ENCODE data around the gene SLC4A11.

Gene SLC4A11

DNA sequence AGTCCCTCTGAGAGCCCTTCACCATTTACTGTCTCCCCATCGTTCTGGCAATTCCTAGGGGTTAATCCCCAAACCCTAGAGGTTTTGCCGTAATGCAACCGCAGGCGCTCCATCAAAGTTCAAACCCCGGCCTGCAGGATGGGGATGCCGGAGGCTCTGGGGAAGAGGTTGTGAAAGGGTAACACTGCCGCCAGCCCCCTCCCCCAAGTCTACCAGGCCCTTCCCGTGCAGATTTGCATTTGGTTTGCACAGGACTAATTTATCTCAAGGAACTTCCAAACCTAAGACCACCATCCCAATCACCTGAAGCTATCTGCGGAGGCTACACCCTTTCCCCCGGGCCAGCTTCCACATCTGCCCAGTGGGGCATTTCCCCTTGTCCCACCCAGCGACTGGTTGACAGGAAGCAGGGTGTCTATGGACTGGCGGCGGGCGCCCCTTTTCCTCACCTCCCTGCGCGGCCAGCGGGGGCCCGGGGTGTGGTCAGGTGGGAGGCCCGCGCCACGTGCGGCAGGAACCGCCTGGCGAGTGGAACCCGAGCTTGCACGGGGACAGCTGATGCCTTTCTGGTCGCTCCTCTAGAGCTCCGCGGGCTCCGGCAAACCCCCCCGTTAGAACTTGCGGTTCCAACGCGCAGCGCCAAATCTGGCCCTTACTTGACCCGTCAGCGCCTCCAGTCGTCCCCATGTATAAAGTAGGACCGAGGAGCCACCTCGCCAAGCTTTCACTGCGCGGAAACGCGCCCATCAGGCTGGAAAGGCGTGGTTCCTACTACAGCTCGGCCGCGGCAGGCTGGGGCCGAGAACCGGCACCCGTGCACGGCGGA is 9.4 kb upstream of the SLC4A11 start:
- TF ChIP-seq SPI1 (IDR thresholded peaks at IDR 0.05; ENCODE audit: low read depth, low read length) (no peak), POLR2AphosphoS5 (IDR thresholded peaks at IDR 0.05; ENCODE audit: low read depth, low read length) (no peak), POLR2A (IDR thresholded peaks at IDR 0.05; ENCODE audit: low read depth, low read length) (no peak), POU2F2 (IDR thresholded peaks at IDR 0.05; ENCODE audit: low read depth, low read length) (no peak), PAX5 (IDR thresholded peaks at IDR 0.05; ENCODE audit: insufficient read depth, low read length, severe bottlenecking) (no peak), TAF1 (IDR thresholded peaks at IDR 0.05; ENCODE audit: low read depth, low read length) (no peak)
- FAIRE-seq, result peak; percentile 72
- DNase-seq (ENCODE audit: insufficient read length, low spot score), result no peak

DNA sequence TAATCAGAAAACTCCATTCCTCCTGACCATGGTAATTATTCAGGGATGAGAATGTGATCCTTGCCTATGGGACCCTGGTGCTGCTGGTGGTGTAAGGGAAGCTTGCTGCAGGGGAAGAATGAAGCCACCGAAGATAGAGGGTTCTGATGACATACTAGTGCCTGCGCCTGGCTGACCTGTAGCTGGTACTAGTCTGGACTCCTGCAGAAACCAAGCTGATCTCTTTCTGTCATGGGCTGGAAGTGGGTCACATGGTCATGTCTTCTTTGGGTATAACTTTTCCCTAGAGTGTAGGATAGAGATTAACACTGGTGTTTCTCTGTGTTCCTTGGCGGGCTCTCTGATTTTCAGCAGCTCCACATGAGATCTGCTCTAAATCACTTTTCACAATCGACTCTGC is 8.6 kb upstream of the SLC4A11 start:
- DNase-seq (ENCODE audit: insufficient read length, low spot score) (no peak), FAIRE-seq (no peak)
- no peak for TF ChIP-seq POU2F2 (IDR thresholded peaks at IDR 0.05; ENCODE audit: low read depth, low read length)
- no peak for TF ChIP-seq POLR2AphosphoS5 (IDR thresholded peaks at IDR 0.05; ENCODE audit: low read depth, low read length)
- no peak for TF ChIP-seq TAF1 (IDR thresholded peaks at IDR 0.05; ENCODE audit: low read depth, low read length)
- TF ChIP-seq PAX5 (IDR thresholded peaks at IDR 0.05; ENCODE audit: insufficient read depth, low read length, severe bottlenecking), result no peak
- no peak for TF ChIP-seq SPI1 (IDR thresholded peaks at IDR 0.05; ENCODE audit: low read depth, low read length)
- no peak for TF ChIP-seq POLR2A (IDR thresholded peaks at IDR 0.05; ENCODE audit: low read depth, low read length)

DNA sequence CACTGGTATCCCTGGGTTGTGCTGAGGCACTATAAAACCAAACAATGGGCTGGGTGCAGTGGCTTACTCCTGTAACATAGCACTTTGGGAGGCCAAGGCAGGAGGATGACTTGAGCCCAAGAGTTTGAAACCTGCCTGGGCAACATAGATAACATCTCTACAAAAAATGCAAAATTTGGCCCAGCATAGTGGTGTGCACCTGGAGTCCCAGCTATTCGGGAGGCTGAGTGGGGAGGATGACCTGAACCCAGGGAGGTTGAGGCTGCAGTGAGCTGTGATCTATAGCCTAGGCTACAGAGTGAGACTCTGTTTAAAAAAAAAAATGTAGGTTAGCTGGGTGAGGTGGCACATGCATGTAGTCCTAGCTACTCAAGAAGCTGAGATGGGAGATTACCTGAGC is 7.7 kb upstream of the SLC4A11 start:
- FAIRE-seq (no peak), DNase-seq (ENCODE audit: insufficient read length, low spot score) (no peak)
- TF ChIP-seq TAF1 (IDR thresholded peaks at IDR 0.05; ENCODE audit: low read depth, low read length), result no peak
- TF ChIP-seq POU2F2 (IDR thresholded peaks at IDR 0.05; ENCODE audit: low read depth, low read length), result no peak
- no peak for TF ChIP-seq PAX5 (IDR thresholded peaks at IDR 0.05; ENCODE audit: insufficient read depth, low read length, severe bottlenecking)
- no peak for TF ChIP-seq POLR2AphosphoS5 (IDR thresholded peaks at IDR 0.05; ENCODE audit: low read depth, low read length)
- no peak for TF ChIP-seq POLR2A (IDR thresholded peaks at IDR 0.05; ENCODE audit: low read depth, low read length)
- TF ChIP-seq SPI1 (IDR thresholded peaks at IDR 0.05; ENCODE audit: low read depth, low read length), result no peak

DNA sequence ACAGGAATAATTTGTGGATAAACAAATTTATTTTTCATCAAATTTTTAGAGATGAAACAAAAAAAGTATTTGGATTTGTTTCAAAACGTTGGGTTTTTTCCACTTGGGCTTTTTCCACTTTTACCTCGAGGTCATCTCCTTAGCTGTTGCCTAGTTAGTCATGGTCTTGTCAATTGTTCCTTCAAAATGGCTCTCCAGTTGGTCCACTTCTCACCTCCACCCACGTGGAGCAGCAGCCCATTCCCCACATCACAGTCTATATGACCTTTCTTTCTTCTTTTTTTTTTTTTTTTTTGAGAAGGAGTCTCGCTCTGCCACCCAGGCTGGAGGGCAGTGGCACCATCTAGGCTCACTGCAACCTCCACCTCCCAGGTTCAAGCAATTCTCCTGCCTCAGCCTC is 6.7 kb upstream of the SLC4A11 start:
- DNase-seq (ENCODE audit: insufficient read length, low spot score) (no peak), FAIRE-seq (no peak)
- TF ChIP-seq TAF1 (IDR thresholded peaks at IDR 0.05; ENCODE audit: low read depth, low read length) (no peak), POLR2AphosphoS5 (IDR thresholded peaks at IDR 0.05; ENCODE audit: low read depth, low read length) (no peak), SPI1 (IDR thresholded peaks at IDR 0.05; ENCODE audit: low read depth, low read length) (no peak), POLR2A (IDR thresholded peaks at IDR 0.05; ENCODE audit: low read depth, low read length) (no peak), PAX5 (IDR thresholded peaks at IDR 0.05; ENCODE audit: insufficient read depth, low read length, severe bottlenecking) (no peak), POU2F2 (IDR thresholded peaks at IDR 0.05; ENCODE audit: low read depth, low read length) (no peak)

DNA sequence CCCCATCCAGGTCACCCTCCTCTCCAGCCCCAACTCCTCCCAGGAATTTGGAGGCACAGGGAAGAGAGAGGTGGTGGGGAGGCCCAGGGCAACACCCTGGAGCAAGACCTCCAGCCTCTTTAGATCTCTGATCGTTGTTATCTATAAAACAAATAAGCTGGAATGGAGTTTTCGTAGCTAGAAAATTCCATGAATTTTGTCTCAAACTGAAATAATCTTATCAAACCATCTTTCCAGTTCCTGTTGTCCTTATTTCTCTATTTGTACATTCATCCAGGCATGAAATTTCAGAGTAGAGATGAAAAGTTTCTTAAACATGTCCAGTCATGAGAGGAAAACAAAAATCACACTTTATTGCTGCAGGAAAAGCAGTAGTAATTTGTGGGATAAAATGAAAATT is 6.2 kb upstream of the SLC4A11 start:
- FAIRE-seq, result no peak
- TF ChIP-seq TAF1 (IDR thresholded peaks at IDR 0.05; ENCODE audit: low read depth, low read length), result no peak
- no peak for TF ChIP-seq POLR2AphosphoS5 (IDR thresholded peaks at IDR 0.05; ENCODE audit: low read depth, low read length)
- no peak for TF ChIP-seq POLR2A (IDR thresholded peaks at IDR 0.05; ENCODE audit: low read depth, low read length)
- TF ChIP-seq SPI1 (IDR thresholded peaks at IDR 0.05; ENCODE audit: low read depth, low read length), result no peak
- TF ChIP-seq POU2F2 (IDR thresholded peaks at IDR 0.05; ENCODE audit: low read depth, low read length), result no peak
- no peak for TF ChIP-seq PAX5 (IDR thresholded peaks at IDR 0.05; ENCODE audit: insufficient read depth, low read length, severe bottlenecking)
- no peak for DNase-seq (ENCODE audit: insufficient read length, low spot score)

DNA sequence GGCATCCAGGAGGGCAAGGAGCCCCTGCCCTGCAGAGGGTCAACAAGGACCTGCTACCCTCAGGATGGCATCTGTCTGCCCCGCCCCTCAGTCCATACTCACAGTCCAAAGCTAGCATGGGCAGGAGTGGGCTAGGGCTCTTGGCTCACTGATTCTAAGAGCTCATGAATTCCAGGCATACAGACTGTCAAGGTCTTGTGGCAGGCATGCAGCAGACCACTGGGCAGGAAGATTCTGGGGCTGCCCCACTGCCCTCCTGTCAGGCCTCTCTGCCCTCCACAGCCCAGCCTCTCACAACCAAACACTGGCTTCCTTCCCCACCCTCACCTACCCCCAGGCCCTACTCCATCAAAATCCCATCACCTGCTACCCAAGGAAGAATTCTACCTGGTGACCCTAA is 5.6 kb upstream of the SLC4A11 start:
- FAIRE-seq, result no peak
- DNase-seq (ENCODE audit: insufficient read length, low spot score), result no peak
- no peak for TF ChIP-seq POLR2A (IDR thresholded peaks at IDR 0.05; ENCODE audit: low read depth, low read length)
- TF ChIP-seq POLR2AphosphoS5 (IDR thresholded peaks at IDR 0.05; ENCODE audit: low read depth, low read length), result no peak
- no peak for TF ChIP-seq POU2F2 (IDR thresholded peaks at IDR 0.05; ENCODE audit: low read depth, low read length)
- TF ChIP-seq SPI1 (IDR thresholded peaks at IDR 0.05; ENCODE audit: low read depth, low read length), result no peak

DNA sequence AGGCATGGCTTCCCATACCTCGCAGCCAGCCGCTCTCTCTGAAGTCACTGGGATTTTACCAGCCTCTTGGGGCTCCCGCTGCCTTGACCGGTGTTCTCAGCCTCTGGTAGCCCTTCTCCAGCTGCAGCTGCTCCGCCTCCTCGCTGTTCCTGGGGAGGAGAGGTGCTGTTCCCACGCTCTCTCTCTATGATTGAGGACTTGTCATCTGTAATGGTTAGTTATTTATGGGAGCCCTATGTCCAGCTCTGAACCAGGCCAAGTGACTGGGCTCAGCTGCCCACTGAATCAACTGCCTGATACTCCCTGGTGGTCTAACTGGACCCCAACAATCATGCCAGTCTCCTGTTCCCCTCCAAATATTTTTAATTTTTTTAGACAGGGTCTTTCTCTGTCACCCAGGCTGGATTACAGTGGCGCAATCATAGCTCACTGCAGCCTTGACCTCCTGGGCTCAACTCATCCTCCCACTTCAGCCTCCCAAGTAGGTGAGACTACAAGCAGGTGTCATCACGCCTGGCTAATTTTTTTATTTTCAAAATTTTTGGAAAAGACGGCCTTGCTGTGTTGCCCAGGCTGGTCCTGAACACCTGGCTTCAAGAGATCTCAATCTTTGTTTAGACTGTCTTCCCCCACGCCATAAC is 4.8 kb upstream of the SLC4A11 start:
- no peak for DNase-seq (ENCODE audit: insufficient read length, low spot score)
- no peak for TF ChIP-seq TAF1 (IDR thresholded peaks at IDR 0.05; ENCODE audit: low read depth, low read length)
- FAIRE-seq, result no peak

DNA sequence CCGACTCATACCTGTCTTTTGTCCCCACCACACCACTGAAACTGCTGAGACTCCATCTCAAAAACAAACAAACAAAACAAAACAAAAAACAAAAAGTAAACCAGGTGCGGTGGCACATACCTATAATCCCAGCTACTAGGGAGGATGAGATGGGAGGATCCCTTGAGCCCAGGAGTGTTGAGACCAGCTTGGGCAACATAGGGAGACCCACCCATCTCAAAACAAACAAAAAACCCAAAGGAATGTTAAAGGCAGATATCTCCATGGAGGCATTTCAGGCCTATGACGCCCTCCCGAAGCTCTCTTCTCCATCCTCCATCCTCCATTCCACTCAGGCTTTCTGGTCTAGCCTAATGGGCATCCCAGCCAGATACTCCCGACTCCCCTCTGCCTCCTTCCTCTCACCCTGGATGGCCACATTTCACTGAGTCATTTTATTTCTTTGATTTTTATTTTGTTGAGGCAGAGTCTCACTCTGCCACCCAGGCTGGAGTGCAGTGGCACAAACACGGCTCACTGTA is 3.2 kb upstream of the SLC4A11 start:
- TF ChIP-seq SPI1 (IDR thresholded peaks at IDR 0.05; ENCODE audit: low read depth, low read length) (no peak), PAX5 (IDR thresholded peaks at IDR 0.05; ENCODE audit: insufficient read depth, low read length, severe bottlenecking) (no peak), TAF1 (IDR thresholded peaks at IDR 0.05; ENCODE audit: low read depth, low read length) (no peak), POLR2AphosphoS5 (IDR thresholded peaks at IDR 0.05; ENCODE audit: low read depth, low read length) (no peak), POLR2A (IDR thresholded peaks at IDR 0.05; ENCODE audit: low read depth, low read length) (no peak), POU2F2 (IDR thresholded peaks at IDR 0.05; ENCODE audit: low read depth, low read length) (no peak)
- FAIRE-seq, result no peak
- no peak for DNase-seq (ENCODE audit: insufficient read length, low spot score)

DNA sequence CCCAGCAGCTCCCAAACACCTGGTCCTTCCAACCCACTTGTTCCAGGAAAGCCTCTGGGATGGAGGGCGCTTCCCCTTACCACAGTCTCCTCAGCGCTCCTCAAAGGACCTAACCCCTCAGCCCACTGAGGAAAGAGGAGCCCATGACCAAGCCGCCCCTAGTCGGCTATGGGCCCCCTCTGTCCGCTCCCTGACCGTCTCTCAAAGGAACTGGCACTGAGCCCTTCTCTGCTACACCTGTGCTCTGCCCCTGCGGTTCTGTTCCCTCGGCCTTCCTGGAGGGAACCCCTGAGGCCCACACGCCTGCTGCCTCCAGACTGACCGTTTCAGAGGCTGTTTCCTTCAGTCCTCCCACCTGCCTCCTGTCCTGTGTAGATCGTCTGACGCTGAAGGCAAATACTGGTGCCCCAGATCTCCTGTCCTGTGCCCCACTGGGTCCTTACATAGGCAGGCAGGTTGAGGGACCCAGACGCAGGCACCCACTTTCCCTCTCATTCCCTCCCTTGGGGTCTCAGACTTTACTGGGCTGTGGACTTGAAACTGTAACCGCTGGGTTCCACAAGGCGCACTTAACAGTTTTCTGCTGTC is 1.9 kb upstream of the SLC4A11 start:
- FAIRE-seq (no peak), DNase-seq (ENCODE audit: insufficient read length, low spot score) (no peak)
- TF ChIP-seq POLR2A (IDR thresholded peaks at IDR 0.05; ENCODE audit: low read depth, low read length), result no peak
- TF ChIP-seq POU2F2 (IDR thresholded peaks at IDR 0.05; ENCODE audit: low read depth, low read length), result no peak
- TF ChIP-seq TAF1 (IDR thresholded peaks at IDR 0.05; ENCODE audit: low read depth, low read length), result no peak
- TF ChIP-seq POLR2AphosphoS5 (IDR thresholded peaks at IDR 0.05; ENCODE audit: low read depth, low read length), result no peak
- TF ChIP-seq SPI1 (IDR thresholded peaks at IDR 0.05; ENCODE audit: low read depth, low read length), result no peak
- no peak for TF ChIP-seq PAX5 (IDR thresholded peaks at IDR 0.05; ENCODE audit: insufficient read depth, low read length, severe bottlenecking)
